Activated CD4-positive, alpha-beta T cell treated with anti-CD3 and anti-CD28 coated beads, Interleukin-2, amount 50 U/mL, for 4 hours (primary cell): ENCODE measurements around the gene CEP72.
"Not testable (repeated sequence)": the region's sequence is repeated elsewhere in the genome, so short reads cannot be mapped to it uniquely, and the experiment has no call there.

Experiments
- DNase-seq, 2 experiments: peaks; one replicate each; pipeline ENCODE4 v3.0.0-alpha.2; 2020

The CEP72 gene

GRCh38 chr5:581941-582340 is 30.2 kb upstream of the CEP72 start:
- no peak for DNase-seq

DNA sequence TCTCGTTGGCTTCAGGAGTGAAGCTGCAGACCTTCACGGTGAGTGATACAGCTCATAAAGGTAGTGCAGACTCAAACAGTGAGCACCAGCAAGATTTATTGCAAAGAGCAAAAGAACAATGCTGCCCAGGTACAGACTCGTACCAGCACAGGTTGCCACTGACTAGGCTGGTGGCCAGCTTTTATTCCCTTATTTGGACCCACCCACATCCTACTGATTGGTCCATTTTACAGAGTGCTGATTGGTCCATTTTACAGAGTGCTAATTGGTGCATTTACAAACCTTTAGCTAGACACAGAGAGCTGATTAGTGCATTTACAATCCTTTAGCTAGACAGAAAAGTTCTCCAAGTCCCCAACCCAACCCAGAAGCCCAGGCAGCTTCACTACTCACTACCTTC is 29.7 kb upstream of the CEP72 start:
- DNase-seq, result not testable (repeated sequence)

DNA sequence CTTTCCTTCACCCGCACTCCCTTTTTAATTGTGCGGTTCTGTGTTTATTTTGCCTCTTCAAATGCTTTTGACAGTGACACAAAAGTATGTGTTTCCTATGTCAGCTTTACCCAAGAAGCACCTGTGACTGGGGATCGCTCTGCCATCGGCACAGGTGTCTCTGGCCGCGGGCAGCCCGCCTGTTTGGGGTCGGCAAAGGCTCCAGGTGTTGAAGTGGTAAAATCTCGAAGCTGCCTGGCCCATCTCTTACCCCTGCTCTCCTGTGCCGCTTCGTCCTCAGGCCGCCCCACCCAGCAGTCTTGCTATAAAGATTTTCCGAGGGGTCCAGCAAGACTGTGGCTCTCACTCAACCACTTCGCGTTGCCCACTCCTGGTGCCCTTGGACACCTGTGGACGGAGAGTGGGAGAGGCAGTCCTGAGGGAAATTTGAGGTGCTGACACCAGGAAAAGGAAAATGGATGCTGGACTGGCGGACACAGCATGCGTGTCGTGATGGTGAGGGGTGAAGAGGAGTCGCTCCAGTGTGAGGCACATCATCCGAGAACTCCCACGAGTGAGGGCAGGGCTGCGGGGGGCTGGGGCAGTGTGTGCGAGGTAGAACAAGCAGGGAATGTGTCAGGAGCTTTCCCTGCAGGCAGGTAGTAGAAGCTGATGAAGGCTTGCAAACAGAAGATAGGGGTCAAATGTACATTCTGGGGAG is 29.1 kb upstream of the CEP72 start:
- DNase-seq, result no peak

DNA sequence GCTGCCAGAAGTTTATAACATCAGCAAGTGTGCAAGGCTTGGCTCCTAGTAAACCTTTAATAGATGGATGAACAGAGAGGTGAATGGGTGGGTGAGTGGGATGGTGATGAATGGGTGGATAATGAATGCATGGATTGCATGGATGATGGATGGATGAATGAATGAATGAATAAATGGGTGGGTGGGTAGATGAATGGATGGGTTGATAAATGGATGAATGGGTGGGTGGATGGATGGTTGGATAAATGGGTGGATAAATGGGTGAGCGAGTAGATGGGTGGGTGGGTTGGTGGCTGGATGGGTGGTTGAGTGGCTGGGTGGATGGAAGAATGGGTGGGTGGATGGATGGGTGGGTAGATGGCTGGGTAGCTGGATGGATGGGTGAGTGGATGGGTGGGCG is 28.5 kb upstream of the CEP72 start:
- DNase-seq, result no peak

GRCh38 chr5:584216-584615 is 27.9 kb upstream of the CEP72 start:
- DNase-seq, result no peak

DNA sequence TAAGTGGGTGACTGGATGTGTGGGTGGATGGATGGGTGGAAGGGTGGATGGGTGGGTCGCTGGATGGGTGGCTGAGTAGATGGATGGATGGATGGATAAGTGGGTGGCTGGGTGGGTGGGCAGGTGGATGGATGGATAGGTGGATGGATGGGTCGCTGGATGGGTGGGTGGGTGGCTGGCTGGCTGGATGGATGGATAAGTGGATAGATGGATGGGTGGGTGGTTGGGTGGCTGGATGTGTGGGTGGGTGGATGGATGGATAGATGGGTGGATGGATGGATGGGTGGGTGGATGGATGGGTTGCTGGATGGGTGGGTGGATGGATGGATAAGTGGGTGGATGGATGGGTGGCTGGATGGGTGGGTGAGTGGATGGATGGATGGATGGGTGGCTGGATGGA is 27.3 kb upstream of the CEP72 start:
- DNase-seq, result no peak

DNA sequence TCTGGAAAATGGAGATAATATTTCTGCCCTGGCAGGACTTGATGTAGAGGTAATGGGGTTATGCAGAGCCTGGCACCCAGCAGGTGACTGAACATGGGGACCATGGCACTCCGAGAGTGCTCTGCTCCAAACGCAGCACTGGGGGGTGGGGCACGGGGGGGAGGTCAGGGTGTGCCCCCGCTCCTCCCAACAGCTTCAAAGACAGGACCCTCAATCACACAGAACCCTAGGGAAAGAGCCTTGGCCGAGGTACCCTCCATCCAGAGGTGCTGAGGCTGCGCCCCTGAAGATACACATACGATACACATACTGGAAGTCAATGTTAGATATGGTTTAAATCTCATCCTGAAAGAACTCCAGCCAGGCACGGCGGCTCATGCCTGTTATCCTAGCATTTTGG is 26.6 kb upstream of the CEP72 start:
- DNase-seq, result no peak

DNA sequence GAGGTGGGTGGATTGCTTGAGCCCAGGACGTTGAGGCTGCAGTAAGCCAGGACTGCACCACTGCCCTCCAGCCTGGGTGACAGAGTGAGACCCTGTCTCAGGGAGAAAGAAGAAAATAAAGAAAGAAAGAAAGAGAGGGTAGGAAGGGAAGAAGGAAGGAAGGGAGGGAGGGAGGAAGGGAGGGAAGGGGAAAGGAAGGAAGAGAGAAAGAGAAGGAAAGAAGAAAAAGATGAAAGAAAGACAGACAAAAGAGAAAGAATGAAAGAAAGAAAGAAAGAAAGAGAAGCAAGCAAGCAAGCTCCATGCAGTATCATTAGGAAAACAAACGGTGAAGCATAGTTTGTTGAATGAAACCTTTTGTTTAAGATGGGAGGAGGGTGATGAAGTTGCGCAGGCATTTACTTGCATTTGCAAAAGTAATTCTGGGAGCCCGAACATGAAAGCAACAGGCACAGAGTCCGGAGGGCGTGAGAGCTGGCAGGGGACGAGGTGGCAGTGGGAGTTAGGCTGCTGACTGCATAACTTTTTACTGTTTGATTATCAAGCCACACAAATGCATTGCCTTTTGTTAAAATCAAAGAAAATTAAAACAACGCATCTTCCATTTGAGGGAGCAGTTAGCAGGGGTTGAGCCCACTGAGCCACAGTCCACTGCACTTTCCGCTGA is 26.0 kb upstream of the CEP72 start:
- no peak for DNase-seq

DNA sequence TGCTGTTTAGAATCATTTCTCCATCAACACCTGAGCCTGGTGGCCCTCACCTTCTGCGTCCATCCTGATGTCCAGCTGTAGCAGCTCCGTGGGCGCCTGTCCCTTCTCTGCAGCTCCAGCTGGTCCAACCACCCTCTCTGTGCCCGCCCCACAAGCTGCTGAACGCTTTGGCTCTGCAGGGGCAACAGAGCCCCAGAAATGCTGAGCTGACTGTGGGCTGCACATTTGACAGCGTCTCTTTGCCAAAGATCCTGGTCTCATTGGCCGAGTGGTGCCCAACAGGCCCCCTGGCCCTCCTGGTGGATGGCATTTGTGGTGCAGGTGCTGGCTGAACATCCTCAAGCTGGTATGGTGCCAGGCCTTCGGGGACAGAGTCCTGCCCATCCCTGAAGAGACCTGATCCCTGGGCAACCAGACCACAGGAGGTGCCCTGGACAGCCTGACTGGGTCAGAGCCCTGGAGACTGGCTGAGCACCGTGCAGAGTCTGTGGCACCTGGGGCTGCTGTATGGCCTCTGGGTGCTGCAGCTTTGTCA is 25.3 kb upstream of the CEP72 start:
- no peak for DNase-seq

DNA sequence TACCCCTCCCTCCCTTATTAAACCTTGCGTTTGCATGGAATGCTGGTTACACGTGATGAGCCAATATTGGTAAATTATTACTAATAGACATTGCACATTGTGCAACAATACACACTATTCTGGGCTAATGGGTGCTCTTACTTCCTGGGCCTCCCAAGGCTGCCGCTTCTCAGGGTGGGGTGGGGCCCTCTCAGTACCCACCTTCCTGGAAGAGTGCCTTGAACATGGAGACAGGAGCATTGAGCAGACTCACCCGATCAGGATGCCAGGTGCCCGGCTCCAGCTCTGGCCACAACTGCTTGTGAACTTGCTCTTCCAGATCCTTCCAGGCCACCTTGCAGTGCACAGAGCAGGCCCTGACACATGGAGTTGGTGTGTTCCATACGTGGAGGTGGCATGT is 24.7 kb upstream of the CEP72 start:
- no peak for DNase-seq

GRCh38 chr5:588406-588995 is 23.6 kb upstream of the CEP72 start:
- DNase-seq, result no peak

DNA sequence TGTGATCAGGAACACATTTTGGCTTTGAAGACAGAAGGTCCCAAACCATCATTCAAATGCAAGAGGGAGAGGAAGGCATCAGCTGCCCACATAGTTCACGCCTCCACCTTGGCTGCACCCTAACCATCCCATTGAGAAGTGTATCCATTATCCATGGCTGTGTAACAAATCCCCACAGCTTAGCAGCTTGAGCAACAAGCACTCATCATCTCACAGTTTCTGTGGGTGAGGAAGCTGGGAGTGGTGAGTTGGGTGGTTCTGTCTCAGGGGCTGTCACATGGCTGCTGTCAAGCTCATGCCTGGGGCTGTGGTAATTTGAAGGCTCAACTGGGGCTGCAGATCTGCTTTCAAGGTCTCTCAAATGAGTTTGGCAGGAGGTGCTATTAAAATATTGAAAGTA is 23.0 kb upstream of the CEP72 start:
- no peak for DNase-seq

DNA sequence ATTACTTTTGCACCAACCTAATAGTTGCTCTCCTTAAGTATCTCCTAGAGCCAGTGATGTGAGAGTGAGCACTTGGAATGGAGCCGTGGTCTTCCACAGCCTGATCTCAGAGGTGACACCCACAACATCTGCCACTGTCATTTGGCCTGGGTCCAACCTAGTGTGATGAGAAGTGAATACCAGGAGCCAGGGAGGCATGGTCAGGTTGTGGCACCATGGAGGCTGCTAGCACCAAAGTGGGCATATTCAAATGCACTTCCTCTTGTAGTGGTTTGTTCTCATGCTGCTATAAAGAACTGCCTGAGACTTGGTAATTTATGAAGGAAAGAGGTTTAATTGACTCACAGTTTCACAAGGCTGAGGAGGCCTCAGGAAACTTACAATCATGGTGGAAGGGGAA is 22.6 kb upstream of the CEP72 start:
- DNase-seq, result no peak

GRCh38 chr5:590346-590745 is 21.8 kb upstream of the CEP72 start:
- no peak for DNase-seq

DNA sequence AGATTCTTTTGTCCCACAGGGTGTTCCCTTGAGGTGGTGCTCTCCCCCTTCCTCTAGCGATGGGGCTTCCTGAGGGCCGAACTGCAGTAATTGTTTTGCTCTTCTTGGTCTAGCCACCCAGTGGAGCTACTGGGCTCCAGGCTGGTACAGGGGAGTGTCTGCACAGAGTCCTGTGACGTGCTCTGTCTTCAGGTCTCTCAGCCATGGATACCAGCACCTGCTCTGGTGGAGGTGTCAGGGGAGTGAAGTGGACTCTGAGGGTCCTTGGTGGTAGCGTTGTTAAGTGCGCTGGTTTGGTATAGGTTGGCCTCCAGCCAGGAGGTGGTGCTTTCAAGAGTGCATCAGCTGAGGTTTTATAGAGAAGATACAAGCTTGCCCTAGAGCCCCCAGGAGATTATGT is 20.4 kb upstream of the CEP72 start:
- DNase-seq, result no peak

DNA sequence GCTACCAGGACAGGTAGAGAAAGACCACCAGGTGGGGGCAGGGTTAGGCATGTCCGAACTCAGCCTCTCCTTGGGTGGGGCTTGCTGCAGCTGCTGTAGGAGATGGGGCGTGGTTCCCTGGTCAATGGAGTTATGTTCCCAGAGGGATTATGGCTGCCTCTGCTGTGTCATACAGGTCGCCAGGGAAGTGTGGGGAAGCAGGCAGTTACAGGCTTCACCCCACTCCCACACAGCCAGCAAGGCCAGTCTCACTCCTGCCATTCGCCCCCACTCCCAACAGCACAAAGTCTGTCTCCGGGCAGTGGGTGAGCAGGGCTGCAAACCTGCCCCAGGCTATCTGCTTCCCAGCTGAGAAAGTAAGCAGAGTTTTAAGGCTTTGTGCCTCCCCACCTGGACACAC is 20.0 kb upstream of the CEP72 start:
- DNase-seq, result no peak

DNA sequence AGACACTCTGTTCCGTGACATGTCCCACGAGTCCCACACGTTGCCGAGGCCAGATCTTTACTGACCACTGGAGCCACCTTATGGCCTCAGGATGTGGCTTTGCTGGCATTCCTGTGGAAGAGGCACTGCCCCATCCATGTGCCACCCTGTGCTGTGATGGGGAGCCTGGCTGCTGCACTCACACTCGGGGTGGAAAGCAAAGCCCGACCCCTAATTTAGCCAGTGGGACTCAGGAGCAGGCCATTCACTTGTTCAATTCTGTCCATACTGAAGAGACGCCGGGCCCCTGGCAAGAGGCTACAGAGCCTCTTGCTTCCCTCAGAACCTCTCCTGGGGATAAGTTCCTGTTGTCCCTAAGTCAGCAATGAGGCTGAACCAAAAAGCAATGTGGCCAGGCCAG is 18.6 kb upstream of the CEP72 start:
- DNase-seq, result no peak

DNA sequence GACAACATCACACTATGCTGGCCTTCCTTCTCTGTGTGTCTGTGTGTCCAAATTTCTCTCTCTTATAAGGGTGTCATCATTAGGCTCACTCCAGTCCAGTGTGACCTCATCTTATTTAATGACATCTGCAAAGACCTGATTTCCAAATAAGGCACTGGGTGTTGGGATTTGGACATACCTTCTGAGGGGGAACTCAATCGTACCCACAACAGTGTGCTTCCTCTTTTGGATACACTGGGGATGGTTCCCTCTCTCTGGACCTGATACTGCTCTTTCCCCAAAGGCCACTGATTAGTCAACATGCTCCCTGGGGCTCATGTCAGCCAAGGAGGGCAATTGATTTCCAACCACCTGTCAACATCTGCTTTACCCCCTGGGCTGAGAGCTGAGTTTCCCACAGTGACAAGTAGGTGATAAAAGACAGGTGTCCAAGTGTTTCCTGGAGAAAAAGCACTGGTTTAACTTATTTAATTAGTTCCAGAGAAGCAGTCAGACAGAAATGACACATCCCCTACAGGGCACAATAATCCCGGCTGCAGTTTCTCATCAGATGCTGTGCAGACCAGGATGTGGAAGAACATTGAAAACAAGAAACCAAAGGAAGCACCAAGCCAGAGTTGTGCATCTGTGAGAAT is 17.8 kb upstream of the CEP72 start:
- no peak for DNase-seq

DNA sequence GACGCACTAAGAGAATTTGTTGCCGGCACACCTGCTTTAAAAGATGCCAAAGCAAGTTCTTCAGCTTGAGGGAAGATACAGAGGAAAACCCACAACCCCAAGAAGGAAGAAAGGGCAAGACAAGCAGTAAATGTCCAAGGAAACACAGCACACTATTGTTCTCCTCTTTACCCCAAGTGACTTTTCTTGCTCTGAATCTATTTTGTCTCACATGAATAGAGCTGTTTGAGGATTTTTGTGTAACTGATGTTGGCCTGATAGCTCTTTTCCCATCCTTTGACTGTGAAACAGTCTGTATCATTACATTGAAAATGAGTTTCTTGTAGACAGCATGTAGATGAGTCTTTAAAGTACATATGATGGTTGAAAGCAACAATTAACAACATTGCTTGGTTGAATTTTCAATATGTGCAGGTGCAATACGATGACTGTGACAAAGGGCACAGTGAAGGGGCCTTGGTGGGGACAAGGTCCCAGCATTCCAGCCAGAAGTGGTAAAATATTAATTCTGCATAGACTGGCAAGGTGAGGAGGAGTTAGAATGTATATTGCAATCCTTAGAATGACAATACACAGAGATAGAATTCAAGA is 16.8 kb upstream of the CEP72 start:
- DNase-seq, result no peak

DNA sequence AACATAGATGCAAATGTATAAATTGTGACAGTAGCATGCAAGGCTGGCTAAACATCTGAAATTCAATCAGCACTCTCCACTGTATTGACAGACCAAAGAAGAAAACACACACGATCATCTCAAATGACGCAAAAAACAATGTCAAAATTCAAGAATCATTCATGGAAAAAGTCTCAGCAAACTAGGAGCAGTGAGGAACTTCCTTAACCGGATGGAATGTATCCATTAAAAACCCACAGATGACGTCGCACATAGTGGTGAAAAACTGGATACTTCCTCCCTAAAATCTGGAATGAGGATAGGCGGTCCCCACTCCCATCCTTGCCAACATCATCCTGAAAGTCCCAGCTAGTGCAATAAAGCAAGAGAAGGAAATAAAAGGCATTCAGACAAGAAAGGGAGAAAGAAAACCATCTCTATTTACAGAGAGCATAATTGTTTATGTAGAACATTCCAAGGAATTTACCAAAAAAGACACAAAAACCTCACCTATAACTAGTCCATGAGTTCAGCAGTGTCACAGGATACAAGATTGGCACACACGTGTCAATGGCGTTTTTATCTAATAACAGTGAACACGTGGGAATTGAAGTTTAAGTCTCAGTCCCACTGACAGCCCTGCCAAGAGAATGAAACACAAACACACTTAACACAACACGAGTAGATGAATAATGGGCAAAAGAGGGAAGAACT is 14.1 kb upstream of the CEP72 start:
- no peak for DNase-seq

- DNase-seq, result no peak
Observed at GRCh38 chr5:598564-598890, 13.6 kb upstream of the CEP72 start.

DNA sequence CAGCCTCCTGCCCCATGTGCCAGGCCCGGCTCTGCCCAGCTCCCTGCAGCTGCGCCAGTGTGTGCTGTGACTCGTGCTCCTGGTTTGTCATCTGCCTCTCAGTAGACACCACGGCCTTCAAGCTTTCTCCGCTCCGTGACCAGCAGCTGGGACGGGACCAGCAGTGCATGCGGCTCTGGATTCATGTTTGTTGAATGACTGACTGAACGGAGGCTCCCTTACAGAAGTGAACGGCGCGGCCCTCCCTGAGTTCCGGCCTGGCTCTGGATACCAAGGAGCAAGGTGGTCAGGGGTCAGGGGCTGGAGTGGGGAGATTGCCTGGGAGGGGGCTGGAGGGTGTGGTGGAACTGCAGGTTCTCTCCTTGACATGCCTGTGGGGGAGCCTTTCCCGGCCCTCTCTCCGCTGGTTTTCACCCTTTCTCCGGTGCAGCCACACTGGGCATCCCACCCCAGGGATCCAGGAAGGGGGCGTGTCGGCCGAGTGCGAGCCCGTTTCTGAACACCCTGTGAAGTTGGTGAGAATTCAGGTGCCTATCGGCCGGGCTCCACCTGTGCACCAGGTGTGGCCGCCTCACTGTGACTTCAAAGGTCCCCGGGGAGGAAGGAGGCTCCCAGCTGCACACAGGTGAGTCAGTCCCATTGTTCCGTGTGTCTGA is 11.1 kb upstream of the CEP72 start:
- no peak for DNase-seq
